Activated naive CD8-positive, alpha-beta T cell treated with anti-CD3 and anti-CD28 coated beads for 36 hours (primary cell): ENCODE results near the gene KCNQ1. TPM values are rescaled to one million over a fixed set of nuclear protein-coding genes. Genes with fewer than 3 reads are reported as not detected.

Experiments used
- DNase-seq: peaks from one replicate; pipeline ENCODE4 v3.0.0; 2021
- H3K27ac Mint-ChIP-seq: one replicate; pipeline ENCODE4 v1.8.0; 2022; ENCODE audit warnings: mild to moderate bottlenecking, moderate library complexity, mixed read lengths
- H3K27me3 Mint-ChIP-seq: one replicate; pipeline ENCODE4 v1.8.0; 2022; ENCODE audit warnings: mild to moderate bottlenecking, mixed read lengths
- H3K36me3 Mint-ChIP-seq: one replicate; pipeline ENCODE4 v1.8.0; 2021; ENCODE audit warnings: mild to moderate bottlenecking, mixed read lengths
- H3K4me1 Mint-ChIP-seq: one replicate; pipeline ENCODE4 v1.8.0; 2021; ENCODE audit warnings: mixed read lengths
- H3K4me3 Mint-ChIP-seq: one replicate; pipeline ENCODE4 v1.8.0; 2022; ENCODE audit warnings: mild to moderate bottlenecking, moderate library complexity, mixed read lengths
- H3K9me3 Mint-ChIP-seq: one replicate; pipeline ENCODE4 v1.8.0; 2022; ENCODE audit warnings: mixed read lengths
- total RNA-seq, 2 experiments: library from RNA; stranded (reverse); gene quantifications; one replicate each; pipeline ENCODE4 v1.2.3, GENCODE V29; 2021

Gene KCNQ1
- total RNA-seq, 2 experiments from 2014 or later: 6.7 to 9.6 TPM

DNA sequence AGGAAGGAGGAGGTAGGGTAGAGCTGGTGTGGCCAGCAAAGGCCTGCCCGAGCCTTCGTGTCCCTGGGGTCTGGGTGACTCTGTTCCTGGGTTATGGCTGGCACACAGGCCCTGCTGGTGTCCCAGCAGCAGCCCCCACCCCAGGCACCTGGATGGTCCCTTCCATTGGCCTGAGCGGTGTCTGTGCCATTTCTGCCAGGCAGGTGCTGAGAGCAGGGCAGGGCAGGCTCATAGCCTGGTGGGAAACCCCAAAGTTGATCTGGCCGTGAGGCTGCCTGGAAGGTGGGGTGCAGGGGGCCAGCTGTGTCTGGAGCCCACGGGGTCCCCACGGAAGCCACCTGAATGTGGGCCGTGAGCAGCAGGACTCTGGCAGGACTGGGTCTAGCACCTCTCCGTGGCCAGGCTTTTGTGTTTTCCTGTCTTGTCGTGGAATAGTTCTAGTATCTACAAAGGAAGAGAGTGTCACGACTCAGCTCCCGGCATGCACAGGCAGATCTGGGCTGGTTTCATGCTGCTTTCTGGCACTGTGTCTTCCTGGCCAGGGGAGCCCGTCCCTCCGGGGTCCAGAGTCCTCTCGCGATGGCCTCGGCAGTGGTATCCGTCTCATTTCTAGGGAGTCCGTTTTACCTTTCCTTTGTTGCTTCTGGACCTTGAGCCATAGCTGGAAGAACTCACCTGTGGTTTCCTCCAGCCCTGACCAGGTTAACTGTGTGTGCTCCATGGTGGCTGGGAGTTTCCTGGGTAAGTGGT, 83.7 kb downstream of the KCNQ1 start:
- no peaks in the 10 kb centered on the region for H3K27me3 Mint-ChIP-seq
- no peak overlapping the region for H3K4me3 Mint-ChIP-seq
- H3K4me1 Mint-ChIP-seq: peaks cover 32% of the 10 kb centered on the region
- H3K27ac Mint-ChIP-seq: no peak overlapping the region
- H3K9me3 Mint-ChIP-seq: no peaks in the 10 kb centered on the region
- H3K36me3 Mint-ChIP-seq: no peaks in the 10 kb centered on the region
- DNase-seq: no peak

DNA sequence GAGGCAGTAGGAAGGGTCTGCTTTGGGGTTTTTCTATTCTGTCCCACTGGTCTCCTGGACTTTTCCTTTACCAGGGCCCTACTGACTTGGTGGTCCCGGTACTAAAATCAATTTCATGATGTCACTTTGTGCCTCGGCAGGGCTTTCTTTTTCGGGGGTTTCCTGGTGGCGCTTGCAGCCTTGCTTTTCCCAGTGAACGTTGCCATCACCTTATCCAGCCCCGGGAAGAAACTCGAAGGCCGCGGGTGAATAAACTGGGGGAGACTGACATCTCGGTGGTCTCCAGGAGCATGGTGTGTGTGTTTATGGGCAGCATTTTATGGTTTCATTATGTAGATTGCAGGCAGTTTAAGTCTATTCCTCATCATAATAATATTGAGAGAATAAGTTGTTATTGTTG, 84.4 kb downstream of the KCNQ1 start:
- no peak overlapping the region for H3K4me3 Mint-ChIP-seq
- H3K9me3 Mint-ChIP-seq: no peaks in the 10 kb centered on the region
- peaks cover 36% of the 10 kb centered on the region for H3K4me1 Mint-ChIP-seq
- H3K36me3 Mint-ChIP-seq: no peaks in the 10 kb centered on the region
- no peak overlapping the region for H3K27ac Mint-ChIP-seq
- DNase-seq: no peak
- H3K27me3 Mint-ChIP-seq: no peaks in the 10 kb centered on the region

DNA sequence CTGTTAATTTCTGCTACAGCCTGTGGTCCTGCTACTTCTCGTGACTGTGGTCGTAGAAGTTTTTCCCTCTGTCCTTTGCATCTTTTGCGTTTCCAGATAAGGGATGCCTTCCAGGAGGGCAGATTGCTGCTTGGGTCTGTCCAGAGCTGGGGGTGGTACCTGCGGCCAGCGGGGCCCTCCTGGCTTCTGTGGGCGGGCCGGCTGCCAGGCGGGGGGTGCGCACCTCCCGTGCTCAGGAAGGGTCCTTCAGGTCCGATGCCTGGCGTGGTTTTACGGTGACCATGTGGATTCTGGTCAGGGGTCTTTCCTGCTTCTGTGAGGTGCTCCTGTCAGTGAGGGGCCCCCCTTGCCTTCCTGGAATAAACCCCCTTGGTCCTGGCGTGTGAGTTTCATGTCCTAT, 84.8 kb downstream of the KCNQ1 start:
- H3K9me3 Mint-ChIP-seq: no peaks in the 10 kb centered on the region
- no peak for DNase-seq
- no peaks in the 10 kb centered on the region for H3K27me3 Mint-ChIP-seq
- no peaks in the 10 kb centered on the region for H3K36me3 Mint-ChIP-seq
- no peak overlapping the region for H3K4me3 Mint-ChIP-seq
- peaks cover 37% of the 10 kb centered on the region for H3K4me1 Mint-ChIP-seq
- H3K27ac Mint-ChIP-seq: no peak overlapping the region

DNA sequence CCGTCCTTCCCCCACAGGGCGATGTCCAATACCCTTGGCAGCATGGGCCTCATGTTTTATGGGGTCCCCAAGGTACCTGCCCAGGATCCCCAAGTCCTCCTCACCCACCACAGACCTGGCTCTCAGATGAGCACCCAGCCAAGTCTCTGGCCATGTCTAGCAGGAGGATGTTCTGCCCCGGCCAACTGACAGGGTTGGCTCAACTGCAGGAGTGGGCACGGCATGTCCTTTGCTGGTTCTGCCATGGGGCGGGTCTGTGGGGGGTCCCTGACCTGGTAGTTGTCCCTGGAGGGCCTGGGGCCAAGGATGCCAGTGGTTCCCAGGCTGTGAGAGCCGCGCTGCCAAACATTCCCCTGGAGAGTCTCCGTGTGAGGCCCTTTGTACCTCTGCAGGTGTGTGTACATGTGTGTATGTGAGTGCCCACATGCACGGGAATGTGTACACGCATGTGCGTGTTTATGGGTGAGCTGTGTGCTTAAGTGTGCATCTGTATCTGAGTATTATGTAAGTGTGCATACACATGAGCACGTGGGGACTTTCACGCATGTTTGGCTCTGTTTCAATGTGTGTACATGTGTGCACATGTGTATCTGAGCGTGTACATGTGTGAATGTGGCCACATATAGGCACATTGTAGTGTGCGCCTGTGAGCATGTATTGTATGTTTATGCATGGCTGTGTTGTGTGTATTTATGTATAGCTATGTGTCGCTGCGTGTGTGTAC, 85.5 kb downstream of the KCNQ1 start:
- Mint-ChIP-seq H3K4me3 (no peak overlapping the region), H3K9me3 (no peaks in the 10 kb centered on the region), H3K27me3 (no peaks in the 10 kb centered on the region), H3K36me3 (no peaks in the 10 kb centered on the region), H3K27ac (no peak overlapping the region), H3K4me1 (peaks cover 37% of the 10 kb centered on the region)
- no peak for DNase-seq

DNA sequence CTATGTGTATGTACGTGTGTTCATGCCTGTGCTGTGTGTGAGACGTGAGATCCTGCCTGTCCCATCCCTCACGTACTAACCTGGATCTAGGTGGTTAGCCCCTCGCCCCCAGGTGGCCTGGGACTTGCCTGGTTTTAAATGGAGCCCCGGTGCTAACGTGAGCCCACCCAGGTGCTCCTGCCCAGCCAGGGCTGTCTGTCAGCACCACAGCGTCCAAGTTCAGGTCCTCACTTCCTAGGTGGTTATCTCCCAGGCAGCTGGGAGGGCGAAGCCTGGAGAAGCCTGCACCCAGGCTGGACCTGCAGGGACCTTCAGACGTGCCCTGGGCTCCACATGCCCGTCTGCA, 86.0 kb downstream of the KCNQ1 start:
- no peaks in the 10 kb centered on the region for H3K9me3 Mint-ChIP-seq
- no peaks in the 10 kb centered on the region for H3K36me3 Mint-ChIP-seq
- no peak overlapping the region for H3K4me3 Mint-ChIP-seq
- H3K27ac Mint-ChIP-seq: no peak overlapping the region
- H3K27me3 Mint-ChIP-seq: no peaks in the 10 kb centered on the region
- peaks cover 32% of the 10 kb centered on the region for H3K4me1 Mint-ChIP-seq
- DNase-seq: no peak

DNA sequence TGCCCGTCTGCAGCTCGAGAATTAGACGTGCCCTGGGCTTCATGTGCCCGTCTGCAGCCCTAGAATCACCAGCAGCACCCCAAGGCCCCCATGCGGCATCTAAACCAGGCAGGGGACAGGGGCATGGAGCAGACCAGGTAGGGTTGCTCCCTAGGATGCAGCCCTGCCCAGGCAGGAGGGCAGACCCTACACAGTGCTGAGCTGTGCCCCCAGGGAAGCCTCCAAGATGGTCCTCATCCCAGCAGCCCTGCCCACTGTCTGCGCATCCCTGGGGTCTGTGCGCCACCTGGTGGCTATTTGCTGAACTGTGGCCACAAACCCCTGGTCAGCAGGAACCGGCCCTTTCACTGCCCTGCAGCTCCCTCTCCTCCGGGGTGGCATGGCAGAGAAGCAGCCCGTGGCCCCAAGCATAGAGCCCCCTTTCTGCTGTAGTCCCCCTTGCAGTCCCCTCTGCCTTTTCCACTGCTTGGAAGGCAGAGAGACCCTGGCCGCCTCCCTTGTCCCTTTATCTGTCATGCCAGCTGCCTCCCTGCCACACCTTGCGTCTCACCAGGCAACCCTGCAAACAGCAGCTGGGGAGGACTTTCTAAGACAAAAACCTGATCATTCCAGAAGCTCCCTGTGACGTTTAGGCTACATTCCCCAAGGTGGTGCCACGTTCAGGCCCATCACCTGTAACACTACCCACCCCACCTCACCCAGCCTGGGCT, 86.6 kb downstream of the KCNQ1 start:
- H3K27me3 Mint-ChIP-seq: no peaks in the 10 kb centered on the region
- H3K36me3 Mint-ChIP-seq: no peaks in the 10 kb centered on the region
- no peaks in the 10 kb centered on the region for H3K9me3 Mint-ChIP-seq
- no peak overlapping the region for H3K27ac Mint-ChIP-seq
- DNase-seq: peak; percentile 62
- peaks cover 26% of the 10 kb centered on the region for H3K4me1 Mint-ChIP-seq
- no peak overlapping the region for H3K4me3 Mint-ChIP-seq

DNA sequence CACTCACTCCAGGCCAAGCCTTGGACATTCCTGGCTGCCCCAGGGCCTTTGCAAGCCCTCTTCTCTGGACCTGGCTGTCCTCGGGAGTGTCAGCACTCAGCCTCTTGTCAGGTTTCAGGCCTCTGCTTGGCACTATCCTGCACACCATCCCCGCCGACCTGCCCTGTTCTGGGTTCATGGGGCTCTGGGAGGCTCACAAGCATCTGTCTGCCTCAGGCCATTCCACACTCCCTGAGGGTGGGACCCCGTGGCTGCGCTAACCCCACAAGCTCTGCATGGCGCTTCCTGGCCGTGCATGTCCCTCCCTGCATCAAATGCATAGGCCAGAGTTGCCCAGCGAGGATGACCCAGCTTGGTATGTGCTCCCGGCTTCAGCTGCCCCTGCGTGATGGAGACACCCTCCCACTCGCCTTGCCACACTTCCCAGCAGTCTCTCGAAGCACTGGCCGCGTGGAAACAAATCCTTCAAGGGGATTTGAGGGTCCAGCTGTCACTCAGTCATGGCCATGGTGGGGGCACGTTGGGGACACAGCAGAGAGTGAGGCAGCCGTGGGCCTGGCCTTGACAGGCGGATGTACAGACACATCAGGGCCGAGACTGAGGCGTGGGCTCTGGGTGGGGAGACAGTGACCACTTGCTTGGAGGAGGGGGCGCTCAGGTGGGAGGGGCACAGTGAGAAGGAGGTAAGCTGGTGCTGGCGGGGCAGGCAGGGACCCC, 87.3 kb downstream of the KCNQ1 start:
- H3K27ac Mint-ChIP-seq: no peak overlapping the region
- peaks cover 20% of the 10 kb centered on the region for H3K4me1 Mint-ChIP-seq
- H3K4me3 Mint-ChIP-seq: no peak overlapping the region
- H3K9me3 Mint-ChIP-seq: no peaks in the 10 kb centered on the region
- no peaks in the 10 kb centered on the region for H3K36me3 Mint-ChIP-seq
- no peak for DNase-seq
- no peaks in the 10 kb centered on the region for H3K27me3 Mint-ChIP-seq

DNA sequence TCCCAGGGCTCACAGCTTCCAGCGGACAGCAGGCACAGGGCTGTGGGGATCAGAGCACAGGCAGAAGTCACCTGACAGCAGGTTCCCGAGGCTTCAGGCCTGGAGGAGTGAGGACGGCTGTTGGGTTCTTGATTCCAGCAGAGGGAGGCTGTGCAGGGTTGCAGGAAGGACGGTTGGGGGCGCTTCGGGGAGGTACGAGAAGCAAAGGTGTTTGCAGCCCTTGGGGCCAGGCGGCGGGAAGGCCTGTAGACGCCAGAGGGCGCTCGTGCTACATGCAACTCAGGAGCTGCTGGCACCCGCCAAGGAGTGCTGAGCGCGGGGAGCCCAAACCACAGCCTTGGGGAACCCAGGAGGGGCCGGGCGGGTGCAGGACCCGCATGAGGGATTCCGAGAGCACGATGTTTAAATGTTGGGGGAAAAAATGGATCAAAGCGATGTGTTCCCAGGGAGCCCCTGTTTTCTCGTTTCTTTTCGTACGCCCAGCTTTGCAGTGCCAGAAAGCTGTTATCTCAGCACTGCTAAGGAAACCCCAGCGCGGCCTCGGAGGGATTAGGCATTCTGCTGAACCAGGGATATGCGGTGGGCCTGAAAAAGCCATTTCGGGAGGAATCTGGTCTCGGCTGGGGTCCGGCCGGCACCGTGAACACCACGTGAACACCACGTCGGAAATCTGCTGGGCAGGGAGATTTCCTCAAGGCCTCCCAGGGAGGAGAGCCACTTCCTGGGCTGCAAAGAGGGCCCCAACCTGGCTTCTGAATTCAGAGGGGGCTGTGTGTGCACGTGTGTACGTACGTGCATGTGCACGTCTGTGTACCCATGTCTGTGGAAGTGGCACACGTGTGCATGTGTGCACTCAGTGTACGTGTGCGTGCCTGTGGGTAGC, 88.1 kb downstream of the KCNQ1 start:
- Mint-ChIP-seq H3K4me1 (peaks cover 20% of the 10 kb centered on the region), H3K27me3 (no peaks in the 10 kb centered on the region), H3K9me3 (no peaks in the 10 kb centered on the region), H3K36me3 (no peaks in the 10 kb centered on the region), H3K27ac (peak overlapping the region; percentile 77), H3K4me3 (peak overlapping the region; percentile 73)
- peak; percentile 90 for DNase-seq

DNA sequence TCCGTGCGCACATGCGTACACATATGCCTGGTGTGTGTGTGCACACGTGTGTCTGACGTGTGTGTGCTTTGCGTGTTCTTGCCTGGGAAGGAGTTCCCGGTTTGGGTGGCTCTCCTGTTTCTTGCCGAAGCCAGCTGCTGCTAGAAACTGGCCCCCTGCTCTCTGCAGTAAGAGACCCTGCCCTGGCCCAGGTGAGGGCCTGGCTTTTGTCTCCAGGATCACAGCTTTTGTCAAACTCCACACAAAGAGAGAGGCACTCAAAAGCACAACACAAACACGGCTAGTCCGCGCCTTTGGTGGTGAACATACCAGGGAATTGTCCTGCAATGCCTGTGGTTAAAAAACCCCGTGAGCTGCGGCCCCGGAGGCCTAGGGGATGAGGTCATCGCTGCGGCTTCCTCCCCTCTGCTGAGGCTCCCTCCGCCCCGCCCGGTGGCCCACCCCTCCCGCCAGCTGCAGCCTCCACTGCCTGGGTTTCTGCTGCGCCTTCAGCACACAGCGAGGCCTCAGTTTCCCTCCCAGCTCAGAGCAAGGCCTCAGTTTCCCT, 88.9 kb downstream of the KCNQ1 start:
- Mint-ChIP-seq H3K4me1 (peaks cover 18% of the 10 kb centered on the region), H3K36me3 (no peaks in the 10 kb centered on the region), H3K4me3 (peak overlapping the region; percentile 43), H3K27ac (peak overlapping the region; percentile 40), H3K27me3 (no peaks in the 10 kb centered on the region), H3K9me3 (no peaks in the 10 kb centered on the region)
- peak; percentile 65 for DNase-seq

DNA sequence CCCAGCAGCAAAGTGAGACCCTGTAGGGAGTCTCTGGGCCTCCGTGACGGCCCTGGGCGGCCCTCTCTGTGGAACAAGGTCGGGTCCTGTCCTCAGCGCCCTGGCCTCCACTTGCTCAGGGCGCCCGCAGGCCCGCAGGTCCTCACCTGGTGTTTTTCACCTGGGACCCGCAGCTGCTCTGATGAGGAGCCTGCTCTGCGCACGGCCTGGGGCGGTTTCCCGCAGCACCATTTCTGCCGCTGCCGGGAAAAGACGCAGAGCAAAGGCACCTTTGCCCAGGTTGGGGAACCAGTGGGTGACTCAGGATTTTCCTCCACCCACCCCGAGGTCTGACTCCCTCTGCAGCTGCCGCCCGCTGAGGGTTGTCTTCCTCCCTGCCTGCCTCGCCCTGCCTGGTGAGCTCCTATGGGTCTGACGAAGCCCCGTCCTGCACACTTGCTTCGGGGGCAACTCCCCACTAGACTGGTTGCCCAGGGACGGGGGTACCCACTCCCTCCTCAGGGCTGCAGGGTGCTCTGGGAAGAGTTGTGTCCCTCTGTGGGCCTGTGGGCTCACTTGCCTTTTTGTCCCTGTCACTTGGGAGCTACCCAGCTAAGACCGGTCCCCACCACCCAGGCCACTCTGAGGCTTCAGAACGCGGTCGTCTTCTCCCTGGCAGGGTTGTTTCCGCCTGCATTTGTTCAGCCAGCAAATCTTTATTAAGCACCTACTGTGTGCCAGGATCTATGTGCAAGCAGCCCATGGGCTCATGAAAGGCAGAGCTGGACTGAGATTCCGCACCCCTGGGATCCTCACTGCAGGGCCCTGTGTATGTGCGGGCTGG, 89.5 kb downstream of the KCNQ1 start:
- H3K9me3 Mint-ChIP-seq: no peaks in the 10 kb centered on the region
- H3K36me3 Mint-ChIP-seq: no peaks in the 10 kb centered on the region
- no peak for DNase-seq
- no peak overlapping the region for H3K4me3 Mint-ChIP-seq
- peaks cover 17% of the 10 kb centered on the region for H3K4me1 Mint-ChIP-seq
- H3K27me3 Mint-ChIP-seq: no peaks in the 10 kb centered on the region
- H3K27ac Mint-ChIP-seq: no peak overlapping the region

DNA sequence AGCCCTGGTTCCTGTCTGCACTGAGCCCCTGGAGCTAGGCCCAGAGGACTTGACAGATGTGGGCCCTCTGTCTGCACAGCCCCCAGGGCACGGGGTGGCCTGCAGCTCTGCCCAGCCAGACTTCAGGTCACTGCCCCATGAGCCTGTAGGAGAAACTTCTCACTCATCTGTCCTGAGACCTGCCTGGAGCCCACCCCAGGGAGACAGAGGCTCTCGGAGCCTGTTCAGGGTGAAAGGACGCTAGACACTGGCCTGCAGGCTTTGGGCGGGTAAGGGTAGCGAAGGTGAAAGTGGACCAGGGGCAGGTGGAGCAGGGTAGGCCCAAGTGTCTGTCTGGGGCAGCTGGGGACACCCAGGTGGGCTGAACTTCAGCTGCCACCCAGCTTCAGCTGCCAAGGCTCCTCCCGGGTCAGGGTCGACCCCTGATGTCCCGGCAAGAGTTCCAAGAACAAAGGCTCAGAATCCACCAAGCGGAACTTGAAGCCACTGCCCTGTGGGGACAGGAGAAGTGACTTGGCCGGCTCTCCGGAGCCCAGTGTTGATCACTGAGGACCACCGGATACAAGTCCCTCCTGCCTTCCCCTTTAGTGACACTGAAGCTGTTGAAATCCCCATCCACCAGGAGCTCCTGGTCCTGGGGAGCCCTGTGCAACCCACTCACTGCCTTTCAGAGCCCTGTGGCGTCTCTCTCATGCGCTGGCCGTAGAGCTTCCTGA, 90.3 kb downstream of the KCNQ1 start:
- Mint-ChIP-seq H3K4me3 (no peak overlapping the region), H3K36me3 (no peaks in the 10 kb centered on the region), H3K27me3 (no peaks in the 10 kb centered on the region), H3K27ac (no peak overlapping the region), H3K9me3 (no peaks in the 10 kb centered on the region), H3K4me1 (peaks cover 17% of the 10 kb centered on the region)
- DNase-seq: no peak

DNA sequence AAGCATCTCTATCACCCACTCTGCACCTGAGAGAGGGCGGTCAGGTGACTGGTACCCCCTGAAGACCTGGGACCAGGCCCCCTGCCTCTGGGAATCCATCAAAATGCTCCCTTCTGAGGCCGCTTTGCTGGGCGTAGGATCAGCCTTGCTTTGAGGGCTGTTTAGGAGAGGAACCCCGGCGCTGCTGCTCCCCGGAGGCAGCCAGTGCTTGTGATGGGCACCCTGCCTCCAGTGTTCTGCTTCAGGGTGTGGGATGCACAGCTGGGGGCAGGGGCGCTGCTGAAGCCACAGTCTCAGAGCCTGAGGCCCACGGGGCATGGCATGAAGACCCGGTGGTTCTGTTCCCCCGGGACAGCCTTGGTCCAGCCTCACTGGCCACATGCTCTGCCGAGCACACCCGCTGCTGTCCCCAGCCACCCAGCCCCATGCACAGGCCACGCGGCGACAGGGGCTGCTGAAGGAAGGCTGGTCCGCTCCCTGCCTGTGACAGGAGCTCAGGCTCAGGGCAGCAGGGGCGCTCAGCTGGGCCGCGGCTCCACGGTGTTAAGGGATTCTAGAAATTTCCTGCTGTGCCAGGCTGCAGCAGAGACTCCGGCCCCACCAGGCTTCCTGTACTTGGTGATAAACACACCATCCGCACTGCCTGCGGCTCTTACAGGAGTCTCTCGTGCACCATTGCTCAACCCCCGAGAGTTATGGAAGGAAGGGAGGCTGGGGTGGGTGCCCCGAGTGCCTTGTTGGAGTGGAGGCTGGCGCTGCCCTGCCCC, 91.0 kb downstream of the KCNQ1 start:
- Mint-ChIP-seq H3K36me3 (no peaks in the 10 kb centered on the region), H3K4me3 (no peak overlapping the region), H3K4me1 (peaks cover 17% of the 10 kb centered on the region), H3K27me3 (no peaks in the 10 kb centered on the region), H3K27ac (no peak overlapping the region), H3K9me3 (no peaks in the 10 kb centered on the region)
- DNase-seq: no peak
